GM12878 (cell line): ENCODE results near the gene KRTAP10-2. TPM values are rescaled to one million over a fixed set of nuclear protein-coding genes. Genes with fewer than 3 reads are reported as not detected.

Experiments
- ATAC-seq: fragments of 200-7000 bp; cut with Tn5 transposase; 3 replicates; pipeline ENCODE4 v1.9.1; 2020; ENCODE audit warnings: mild to moderate bottlenecking, moderate library complexity
- BruUV-seq: library from RNA; stranded (reverse); fragments of 400-500 nt; replicated peaks from 2 replicates; lab custom pipeline; 2021; lab: Mats Ljungman, UMichigan
- CTCF ChIA-PET: fragments of 300-600 bp; sonication (Branson Sonifier 250); formaldehyde crosslinking; extraction: SDS; loops from one replicate; lab custom pipeline; 2021; ENCODE audit warnings: inconsistent platforms; lab: Yijun Ruan, JAX
- POLR2A ChIA-PET: fragments of 350-600 bp; formaldehyde crosslinking; extraction: SDS; loops from one replicate; lab custom pipeline; 2021; ENCODE audit warnings: inconsistent platforms; lab: Charles Lee
- RAD21 ChIA-PET: fragments of 300-600 bp; sonication (Branson Sonifier 250); formaldehyde crosslinking; loops from one replicate; lab custom pipeline; 2023; ENCODE audit warnings: antibody characterized with exemption; ENCODE audit not compliant: unreplicated experiment; lab: Charles Lee
- SMC1A ChIA-PET: fragments of 300-600 bp; sonication (Branson Sonifier 250); formaldehyde crosslinking; loops from one replicate; lab custom pipeline; 2023; ENCODE audit not compliant: unreplicated experiment, uncharacterized antibody; lab: Charles Lee
- DNase-seq: peaks from one replicate; pipeline ENCODE4 v3.0.0-alpha.2; 2011; ENCODE audit warnings: low read depth, low spot score
- FAIRE-seq: peaks from 3 replicates; lab custom pipeline; 2011; peaks lifted over from hg19 to GRCh38; lab: Jason Lieb, UNC
- H2AFZ ChIP-seq: 2 replicates; pipeline ENCODE4 v1.6.0; 2011; ENCODE audit warnings: low read depth, low read length, control low read depth; ENCODE audit not compliant: control insufficient read depth
- H3K27ac ChIP-seq: 2 replicates; pipeline ENCODE4 v1.5.1; 2011; ENCODE audit warnings: control low read depth; ENCODE audit not compliant: control insufficient read depth, insufficient read depth
- H3K27me3 ChIP-seq, 2 experiments: replicated peaks in 1 of 2; 2 replicates each; pipeline versions ENCODE4 v1.6.0 to v1.6.1; 2011; ENCODE audit warnings: low read length in 1 of 2; ENCODE audit not compliant: control insufficient read depth in 2 of 2, insufficient read depth in 2 of 2
- H3K36me3 ChIP-seq, 2 experiments: 2 replicates each; pipeline ENCODE4 v1.5.1; 2011; ENCODE audit warnings: low read length in 1 of 2; ENCODE audit not compliant: control insufficient read depth in 2 of 2, insufficient read depth in 2 of 2
- H3K4me1 ChIP-seq: 2 replicates; pipeline ENCODE4 v1.6.1; 2011; ENCODE audit warnings: mild to moderate bottlenecking, low read length, moderate library complexity, mixed read lengths; ENCODE audit not compliant: control insufficient read depth, insufficient read depth
- H3K4me2 ChIP-seq: 2 replicates; pipeline ENCODE4 v1.6.0; 2011; ENCODE audit warnings: control low read depth; ENCODE audit not compliant: control insufficient read depth, insufficient read depth
- H3K4me3 ChIP-seq: fragments of 200-600 bp; sonication (generic); 2 replicates; pipeline ENCODE4 v1.5.1; 2016
- H3K79me2 ChIP-seq: 2 replicates; pipeline ENCODE4 v1.6.0; 2011; ENCODE audit warnings: low read length; ENCODE audit not compliant: control insufficient read depth, insufficient read depth
- H3K9ac ChIP-seq: 2 replicates; pipeline ENCODE4 v1.8.0; 2011; ENCODE audit warnings: low read length, control low read depth, mixed read lengths; ENCODE audit not compliant: control insufficient read depth, insufficient read depth
- H3K9me3 ChIP-seq: replicated peaks from 3 replicates; pipeline ENCODE4 v1.5.1; 2011; ENCODE audit warnings: mild to moderate bottlenecking, low read length; ENCODE audit not compliant: control insufficient read depth, insufficient read depth
- H4K20me1 ChIP-seq: 2 replicates; pipeline ENCODE4 v1.6.0; 2011; ENCODE audit not compliant: control insufficient read depth, insufficient read depth
- CBFB ChIP-seq: IDR thresholded peaks from 2 replicates; pipeline ENCODE4 v1.6.1; 2016; ENCODE audit warnings: antibody characterized with exemption, low read depth
- CTCF ChIP-seq, 3 experiments: IDR thresholded peaks in 2 of 3; conservative IDR thresholded peaks in 1 of 3; 2 replicates each; pipeline ENCODE4 v1.5.1; 2011; ENCODE audit warnings: low read depth in 3 of 3, low read length in 3 of 3, mild to moderate bottlenecking in 3 of 3, control low read depth in 2 of 3, moderate library complexity in 2 of 3, inconsistent platforms in 1 of 3, mixed read lengths in 1 of 3; ENCODE audit not compliant: control insufficient read depth in 2 of 3, insufficient read depth in 1 of 3; ENCODE audit errors: extremely low read depth in 1 of 3
- EED ChIP-seq: sonication (generic); IDR thresholded peaks from 2 replicates; pipeline ENCODE4 v1.6.1; 2016; ENCODE audit warnings: antibody characterized with exemption, low read depth
- WGBS: methylation state at CpG from one replicate; pipeline ENCODE4 v1.1.6; 2016; ENCODE audit warnings: low lambda C conversion rate; ENCODE audit not compliant: insufficient replicate concordance, insufficient coverage; ENCODE audit errors: missing lambda C conversion rate; 5-methylcytosine and 5-hydroxymethylcytosine counted together
- in situ Hi-C: fragments of 300-500 bp; cut with MboI; formaldehyde crosslinking; loops from 9 replicates; pipeline ENCODE4 v1.14.3; 2018; ENCODE audit warnings: mixed read lengths
- intact Hi-C: fragments of 100-400 bp; cut with micrococcal nuclease; formaldehyde crosslinking; loops from one replicate; pipeline ENCODE4 v1.14.2; 2022; ENCODE audit not compliant: unreplicated experiment
- polyA plus RNA-seq, 11 experiments: library from polyadenylated mRNA; depleted of rRNA in 4 of 11; unstranded in 6 of 11; stranded (reverse) in 5 of 11; fragments of >200 nt; fragmentation: Nextera tagmentation in 4 of 11; fragmentation: Illumina TruSeq in 1 of 11; extraction: Ambion mirVana in 4 of 11; extraction: Trizol in 1 of 11; gene quantifications; 1 replicate in 1 of 11; 2 replicates in 10 of 11; pipeline versions ENCODE4 v1.2.1 to v1.2.3, GENCODE V29; 2011 to 2016; ENCODE audit warnings: inconsistent platforms in 2 of 11, missing spikeins in 2 of 11, low read depth in 1 of 11
- total RNA-seq, 4 experiments: library from RNA; depleted of rRNA in 3 of 4; stranded (reverse); fragments of >200 nt in 3 of 4; fragmentation: Illumina TruSeq in 1 of 4; extraction: Trizol in 1 of 4; gene quantifications; 2 replicates each; pipeline versions ENCODE4 v1.2.1 to v1.2.3, GENCODE V29; 2013 to 2021

KRTAP10-2 gene
- total and polyA plus RNA-seq, 10 of the 15 experiments (the other 5 are each of a cell fraction or from before 2014, with no cell fraction given): not detected

GRCh38 chr21:44509539-44509938 lies 41.8 kb downstream of the KRTAP10-2 start:
- in situ Hi-C loops: loop anchor here (5.0 kb wide), 1 partner anchor 283 kb away; no protein-coding TSS in a partner anchor
- Histone ChIP-seq H3K4me2 (no peak overlapping the region), H3K27me3 (no peaks in the 10 kb centered on the region; a peak in 1 of 4 replicates), H3K4me1 (no peaks in the 10 kb centered on the region), H3K4me3 (no peak overlapping the region), H4K20me1 (no peaks in the 10 kb centered on the region), H3K36me3 (no peaks in the 10 kb centered on the region), H3K9ac (no peak overlapping the region), H2AFZ (no peak overlapping the region), H3K27ac (no peak overlapping the region), H3K79me2 (no peaks in the 10 kb centered on the region), H3K9me3 (no peaks in the 10 kb centered on the region)
- DNase-seq (no peak), FAIRE-seq (no peak), ATAC-seq (peak; percentile 56)
- CTCF ChIA-PET: interaction anchor here (0.7 to 3.1 kb wide), 6 partner anchors 8 to 806 kb away, joined by 3 to 37 read pairs (median 9); partner anchors contain the start of gene UBE2G2
- no peak for TF ChIP-seq CBFB
- TF ChIP-seq EED: no peak
- peak; percentile 3 to 21 (median 11); a peak in 2 of 6 replicates for TF ChIP-seq CTCF (IDR thresholded peaks at IDR 0.05 in 2 of 3, conservative IDR thresholded peaks at IDR 0.05 in 1 of 3; ENCODE audit: control insufficient read depth in 2 of 3, extremely low read depth in 1 of 3, insufficient read depth in 1 of 3, low read depth in 3 of 3, low read length in 3 of 3)
- POLR2A ChIA-PET: no interaction called here
- intact Hi-C loops: no loop called here
- 46% methylated on average over 9 of the region's 12 CpGs for WGBS
- RAD21 ChIA-PET: interaction anchor here (1.5 to 1.6 kb wide), 2 partner anchors 284 to 418 kb away, joined by 6 to 17 read pairs; no protein-coding TSS in a partner anchor
- SMC1A ChIA-PET: interaction anchor here (1.3 to 2.6 kb wide), 3 partner anchors 233 to 289 kb away, joined by 4 to 12 read pairs (median 11); no protein-coding TSS in a partner anchor
- BruUV-seq: no TSS peak
